Measurements from ENCODE around the gene CSF3.
"Not testable (repeated sequence)": the region's sequence is repeated elsewhere in the genome, so short reads cannot be mapped to it uniquely, and the experiment has no call there.

Gene CSF3

GRCh38 chr17:39999067-39999466 lies 16.2 kb upstream of the CSF3 start:
- DNase-seq = no peak

GRCh38 chr17:40000161-40000560 lies 15.1 kb upstream of the CSF3 start:
- no peak for DNase-seq

DNA sequence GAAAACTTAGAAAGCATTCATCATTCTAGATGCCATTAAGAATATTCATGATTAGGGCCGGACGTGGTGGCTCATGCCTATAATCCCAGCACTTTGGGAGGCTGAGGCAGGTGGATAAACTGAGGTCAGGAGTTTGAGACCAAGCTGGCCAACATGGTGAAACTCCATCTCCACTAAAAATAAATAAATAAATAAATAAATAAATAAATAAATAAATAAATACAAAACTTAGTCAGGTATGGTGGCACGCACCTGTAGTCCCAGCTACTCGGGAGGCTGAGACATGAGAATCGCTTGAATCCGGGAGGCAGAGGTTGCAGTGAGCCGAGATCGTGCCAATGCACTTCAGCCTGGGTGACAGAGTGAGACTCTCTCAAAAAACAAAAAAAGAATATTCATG lies 13.9 kb upstream of the CSF3 start:
- DNase-seq = not testable (repeated sequence)

- DNase-seq = no peak
Observed at GRCh38 chr17:40004072-40004471, 11.2 kb upstream of the CSF3 start.

DNA sequence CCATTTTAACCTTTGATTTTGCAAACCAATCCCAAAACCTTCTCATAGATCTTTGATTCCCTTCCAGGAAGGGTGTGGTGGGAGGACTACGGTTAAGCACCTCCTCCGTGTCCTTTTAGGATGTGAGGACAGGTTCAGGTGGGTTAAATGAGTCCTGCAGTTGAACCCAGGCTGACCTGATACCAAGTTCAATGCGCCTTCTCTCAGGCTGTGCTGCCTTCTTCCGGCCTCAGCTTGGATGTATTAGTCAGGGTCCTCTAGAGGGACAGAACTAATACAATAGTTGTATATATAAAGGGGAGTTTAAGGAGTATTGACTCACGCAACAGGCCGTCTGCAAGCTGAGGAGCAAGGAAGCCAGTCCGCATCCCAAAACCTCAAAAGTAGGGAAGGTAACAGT lies 10.5 kb upstream of the CSF3 start:
- no peak for DNase-seq

DNA sequence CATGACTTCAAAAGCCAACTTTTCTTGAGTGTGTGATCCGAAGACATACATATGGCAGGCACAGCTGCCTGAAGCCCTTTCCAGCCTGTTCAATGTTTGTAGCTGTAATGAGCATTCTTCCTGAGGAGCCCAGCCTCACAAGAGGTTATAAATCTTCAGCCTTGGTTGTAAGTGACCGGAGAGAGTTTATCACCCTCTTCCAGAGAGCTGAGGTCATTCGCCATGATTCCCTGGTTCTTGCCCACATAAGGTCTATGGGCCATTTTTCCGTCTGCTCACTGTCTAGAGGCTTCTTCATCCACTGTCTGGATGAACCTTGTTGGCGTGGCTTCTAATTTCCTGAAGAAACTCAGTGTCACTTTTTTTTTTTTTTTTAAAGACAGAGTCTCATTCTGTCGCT lies 9.7 kb upstream of the CSF3 start:
- DNase-seq = no peak

GRCh38 chr17:40010946-40011500 lies 4.2 kb upstream of the CSF3 start:
- DNase-seq = not testable (repeated sequence)

DNA sequence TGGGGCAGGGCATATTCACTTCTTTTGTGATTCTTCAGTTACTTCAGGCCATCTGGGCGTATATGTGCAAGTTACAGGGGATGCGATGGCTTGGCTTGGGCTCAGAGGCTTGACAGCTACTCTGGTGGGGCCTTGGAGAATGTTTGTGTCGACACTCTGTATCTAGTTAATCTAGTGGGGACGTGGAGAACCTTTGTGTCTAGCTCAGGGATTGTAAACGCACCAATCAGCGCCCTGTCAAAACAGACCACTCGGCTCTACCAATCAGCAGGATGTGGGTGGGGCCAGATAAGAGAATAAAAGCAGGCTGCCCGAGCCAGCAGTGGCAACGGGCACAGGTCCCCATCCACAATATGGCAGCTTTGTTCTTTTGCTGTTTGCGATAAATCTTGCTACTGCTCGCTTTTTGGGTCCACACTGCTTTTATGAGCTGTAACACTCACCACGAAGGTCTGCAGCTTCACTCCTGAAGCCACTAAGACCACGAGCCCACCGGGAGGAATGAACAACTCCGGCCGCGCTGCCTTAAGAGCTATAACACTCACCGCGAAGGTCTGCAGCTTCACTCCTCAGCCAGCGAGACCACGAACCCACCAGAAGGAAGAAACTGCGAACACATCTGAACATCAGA lies 3.1 kb upstream of the CSF3 start:
- not testable (repeated sequence) for DNase-seq

DNA sequence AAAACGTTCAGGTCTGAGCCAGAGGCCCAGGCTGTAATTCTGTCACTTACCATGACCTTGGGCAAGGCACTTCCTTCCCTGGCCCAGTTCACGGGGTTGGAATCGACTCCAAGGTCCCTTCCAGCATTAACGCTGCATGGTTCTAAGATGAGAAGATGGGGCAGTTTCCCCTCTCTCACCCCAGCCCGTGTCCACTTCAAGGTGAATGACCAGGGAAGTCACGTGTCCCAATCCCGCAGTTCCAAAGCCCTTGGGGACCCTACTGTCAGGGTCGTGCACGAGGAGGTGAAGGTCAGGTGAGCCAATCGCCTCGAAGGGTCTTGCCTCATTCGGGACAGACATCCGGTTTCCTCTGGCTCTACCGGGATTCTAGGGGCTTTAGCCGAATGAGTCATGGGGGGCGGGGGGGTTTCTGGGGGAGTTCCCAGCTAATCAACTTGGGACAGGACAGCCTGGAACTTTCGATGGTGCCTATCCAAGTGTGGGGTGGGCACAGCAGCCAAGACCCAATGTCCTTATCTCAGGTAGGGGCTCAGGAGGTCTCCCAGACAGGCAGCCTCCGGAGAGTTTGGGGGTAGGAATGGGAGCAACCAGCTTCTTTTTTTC lies 762 bp upstream of the CSF3 start:
- DNase-seq = no peak

GRCh38 chr17:40015998-40016985 lies 1.1 kb downstream of the CSF3 start:
- DNase-seq = no peak

DNA sequence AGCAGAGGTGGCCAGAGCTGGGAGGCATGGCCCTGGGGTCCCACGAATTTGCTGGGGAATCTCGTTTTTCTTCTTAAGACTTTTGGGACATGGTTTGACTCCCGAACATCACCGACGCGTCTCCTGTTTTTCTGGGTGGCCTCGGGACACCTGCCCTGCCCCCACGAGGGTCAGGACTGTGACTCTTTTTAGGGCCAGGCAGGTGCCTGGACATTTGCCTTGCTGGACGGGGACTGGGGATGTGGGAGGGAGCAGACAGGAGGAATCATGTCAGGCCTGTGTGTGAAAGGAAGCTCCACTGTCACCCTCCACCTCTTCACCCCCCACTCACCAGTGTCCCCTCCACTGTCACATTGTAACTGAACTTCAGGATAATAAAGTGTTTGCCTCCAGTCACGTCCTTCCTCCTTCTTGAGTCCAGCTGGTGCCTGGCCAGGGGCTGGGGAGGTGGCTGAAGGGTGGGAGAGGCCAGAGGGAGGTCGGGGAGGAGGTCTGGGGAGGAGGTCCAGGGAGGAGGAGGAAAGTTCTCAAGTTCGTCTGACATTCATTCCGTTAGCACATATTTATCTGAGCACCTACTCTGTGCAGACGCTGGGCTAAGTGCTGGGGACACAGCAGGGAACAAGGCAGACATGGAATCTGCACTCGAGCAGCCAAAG lies 2.3 kb downstream of the CSF3 start:
- no peak for DNase-seq

- DNase-seq = no peak
Observed at GRCh38 chr17:40018211-40019121, 3.2 kb downstream of the CSF3 start.

- DNase-seq = no peak
Observed at GRCh38 chr17:40019140-40019991, 4.1 kb downstream of the CSF3 start.

DNA sequence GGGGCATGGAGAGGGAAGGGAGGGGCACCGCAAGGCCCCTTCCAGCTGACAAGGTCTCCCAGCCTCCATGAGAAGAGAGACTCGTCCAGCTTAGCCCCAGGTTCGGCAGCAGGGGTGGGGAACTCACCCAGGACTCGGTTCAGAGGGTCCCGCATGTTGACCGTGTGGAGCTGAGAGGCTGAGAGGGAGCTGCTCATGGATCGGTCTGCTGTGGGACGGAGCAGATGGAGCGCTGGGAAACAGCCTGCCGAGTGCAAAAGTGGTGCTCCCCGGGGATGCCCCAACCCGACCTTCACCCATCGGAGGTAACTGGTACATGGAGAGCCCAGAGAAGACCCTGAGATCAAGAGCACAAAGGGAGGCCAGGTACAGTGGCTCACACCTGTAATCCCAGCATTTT lies 4.9 kb downstream of the CSF3 start:
- DNase-seq = no peak

GRCh38 chr17:40021451-40021971 lies 6.3 kb downstream of the CSF3 start:
- DNase-seq = no peak

DNA sequence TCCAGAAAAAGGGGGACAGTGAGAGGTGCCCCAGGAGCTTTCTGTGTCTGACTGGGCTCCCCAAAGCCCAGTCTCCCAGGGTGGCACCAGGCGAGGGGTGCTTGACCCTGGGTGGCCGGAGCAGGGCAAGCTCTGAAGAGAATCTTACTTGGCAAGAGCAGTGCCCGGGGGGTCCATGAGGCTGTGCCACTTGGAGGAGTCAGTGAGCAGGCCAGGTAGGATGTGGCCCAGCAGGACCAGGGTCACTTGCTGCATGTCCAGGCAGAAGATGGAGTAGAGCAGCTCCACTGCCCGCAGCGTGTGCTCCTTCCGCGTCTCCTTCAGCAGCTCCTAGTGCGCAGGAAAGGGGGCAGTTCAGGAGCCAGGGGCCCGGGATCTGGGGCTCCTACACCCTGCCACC lies 7.3 kb downstream of the CSF3 start:
- no peak for DNase-seq

DNA sequence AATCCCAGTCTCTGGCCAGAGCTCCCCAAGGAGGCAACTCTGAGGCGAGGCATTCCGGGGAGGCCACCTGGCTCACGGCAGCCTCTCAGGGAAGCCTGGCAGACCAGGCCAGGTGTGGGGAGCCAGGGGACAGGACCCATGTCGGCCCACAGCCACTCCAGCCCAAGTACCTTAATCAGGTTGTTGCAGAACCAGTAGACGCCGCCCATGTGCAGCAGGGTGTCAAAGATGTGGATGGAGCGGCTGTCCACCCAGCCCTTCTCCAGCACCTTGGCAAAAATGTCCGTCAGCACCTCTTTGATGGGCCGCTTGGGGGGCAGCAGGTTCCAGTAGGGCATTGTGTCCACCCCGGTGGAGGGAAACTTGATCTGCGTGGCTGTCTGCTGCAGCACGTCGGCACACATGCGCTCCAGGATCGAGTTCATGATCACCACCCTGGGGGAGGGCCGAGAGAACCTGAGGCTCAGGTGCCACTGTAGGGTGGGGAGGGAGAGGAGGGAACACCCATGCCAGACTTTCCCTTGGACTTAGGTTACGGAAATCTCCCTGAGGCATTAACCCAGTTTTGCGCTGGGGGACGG lies 7.8 kb downstream of the CSF3 start:
- no peak for DNase-seq

- DNase-seq = no peak
Observed at GRCh38 chr17:40023590-40024292, 8.5 kb downstream of the CSF3 start.

DNA sequence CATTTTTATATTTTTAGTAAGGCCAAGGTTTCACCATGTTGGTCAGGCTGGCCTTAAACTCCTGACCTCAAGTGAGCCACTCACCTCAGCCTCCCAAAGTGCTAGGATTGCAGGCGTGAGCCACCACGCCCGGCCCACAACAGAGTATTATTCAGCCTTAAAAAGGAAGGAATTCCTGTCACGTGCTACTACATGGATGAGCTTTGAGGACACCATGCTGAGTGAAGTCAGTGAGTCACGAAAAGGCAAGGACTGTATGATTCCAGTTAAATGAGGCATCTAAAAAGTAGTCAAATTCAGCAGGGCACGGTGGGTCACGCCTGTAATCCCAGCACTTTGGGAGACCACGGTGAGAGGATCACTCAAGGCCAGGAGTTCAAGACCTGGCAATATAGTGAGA lies 9.7 kb downstream of the CSF3 start:
- DNase-seq = no peak

DNA sequence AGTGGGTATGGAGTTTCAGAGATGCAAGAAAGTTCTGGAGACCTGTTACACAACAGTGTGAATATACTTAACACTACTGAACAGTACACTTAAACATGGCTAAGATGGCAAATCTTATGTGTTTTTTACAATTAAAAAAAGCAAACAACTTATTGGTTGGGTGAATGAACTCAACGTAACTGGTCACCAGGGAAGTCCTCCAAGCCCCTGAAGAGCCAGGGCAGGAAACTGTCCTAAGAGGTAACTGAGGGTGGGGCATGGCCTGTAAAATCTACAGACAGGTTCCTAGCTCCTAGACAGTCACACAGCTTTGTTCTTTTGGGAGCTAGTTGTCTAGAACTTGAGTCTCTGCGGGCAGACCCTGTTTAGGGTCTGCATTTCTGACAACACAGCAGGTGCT lies 10.3 kb downstream of the CSF3 start:
- DNase-seq = no peak

Data from kidney glomerular epithelial cell (primary cell).